HG03066 (cell line): Measurements from ENCODE around the gene HBE1.
A peak's percentile ranks its signal among the peaks of the same experiment; 100 is the strongest.

Experiments used
- ATAC-seq: cut with Tn5 transposase; IDR thresholded peaks from one replicate; pipeline ENCODE4 v1.9.1; 2021; ENCODE audit warnings: low read depth; ENCODE audit not compliant: unreplicated experiment

Gene HBE1

DNA sequence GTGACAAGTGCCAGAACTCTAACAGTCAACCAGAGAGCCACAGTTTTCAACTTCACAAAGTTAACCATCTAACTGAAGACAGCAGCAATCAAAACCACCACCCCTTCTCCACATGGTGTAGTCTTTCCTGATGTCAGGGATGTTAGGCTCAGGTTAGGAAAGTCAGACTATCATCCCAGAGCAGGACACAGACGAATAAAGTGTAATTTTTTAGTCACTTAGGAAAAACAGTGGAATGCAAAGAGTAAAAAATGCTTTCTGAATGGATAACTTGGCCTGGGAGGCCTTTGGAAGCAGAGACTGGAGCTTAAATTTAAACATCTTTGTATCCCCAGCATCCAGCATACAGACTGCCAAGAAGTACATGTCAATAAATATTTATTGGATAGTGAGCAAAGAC is 16.6 kb upstream of the HBE1 start:
- ATAC-seq: no peak

DNA sequence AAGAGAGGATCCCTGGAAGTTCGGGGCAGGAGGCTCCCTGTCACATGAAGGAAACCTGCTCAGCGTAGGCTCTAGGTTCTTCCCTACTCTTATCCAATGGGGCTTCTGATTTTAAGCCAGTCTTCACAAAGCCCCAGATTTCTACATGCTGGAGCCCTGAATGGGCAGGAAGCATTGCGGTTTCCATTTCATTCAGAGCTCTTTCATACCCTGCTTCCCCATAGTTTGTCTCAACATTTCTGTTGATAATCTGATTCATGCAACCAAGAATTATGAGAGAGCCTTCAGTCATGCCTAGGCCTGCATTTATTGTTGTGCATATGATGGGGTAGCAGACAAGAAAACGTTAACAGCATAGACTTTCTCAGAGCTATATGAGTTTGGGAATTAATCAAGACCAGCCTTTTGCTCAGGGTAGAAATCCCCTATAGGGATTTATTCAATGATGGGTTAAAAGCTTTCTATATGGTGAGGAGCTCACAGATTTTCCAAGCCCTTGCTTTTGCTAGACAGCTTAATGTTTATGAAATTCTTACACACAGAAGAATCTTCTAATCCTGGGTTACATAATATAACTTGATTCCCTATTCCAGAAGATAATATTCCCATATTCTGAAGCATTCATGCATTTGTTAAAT is 16.1 kb upstream of the HBE1 start:
- no peak for ATAC-seq

DNA sequence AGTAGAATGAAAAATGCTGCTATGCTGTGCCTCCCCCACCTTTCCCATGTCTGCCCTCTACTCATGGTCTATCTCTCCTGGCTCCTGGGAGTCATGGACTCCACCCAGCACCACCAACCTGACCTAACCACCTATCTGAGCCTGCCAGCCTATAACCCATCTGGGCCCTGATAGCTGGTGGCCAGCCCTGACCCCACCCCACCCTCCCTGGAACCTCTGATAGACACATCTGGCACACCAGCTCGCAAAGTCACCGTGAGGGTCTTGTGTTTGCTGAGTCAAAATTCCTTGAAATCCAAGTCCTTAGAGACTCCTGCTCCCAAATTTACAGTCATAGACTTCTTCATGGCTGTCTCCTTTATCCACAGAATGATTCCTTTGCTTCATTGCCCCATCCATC is 14.9 kb upstream of the HBE1 start:
- ATAC-seq: no peak

DNA sequence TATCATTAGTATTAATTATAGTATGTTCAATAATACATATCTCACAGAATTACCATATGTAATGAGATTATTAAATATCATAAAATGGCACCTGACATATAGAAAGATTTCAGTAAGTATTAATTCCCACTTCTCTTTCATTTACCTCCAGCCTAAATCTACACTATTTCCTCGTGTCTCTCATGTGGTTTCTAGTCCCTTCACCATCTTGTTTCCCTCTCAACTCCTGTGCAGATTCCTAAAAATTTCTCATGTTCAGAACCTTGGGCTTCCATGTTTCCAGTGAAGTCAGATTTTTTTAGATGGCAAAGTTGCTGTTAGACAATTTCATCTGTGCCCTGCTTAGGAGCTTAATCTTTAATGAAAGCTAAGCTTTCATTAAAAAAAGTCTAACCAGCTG is 14.1 kb upstream of the HBE1 start:
- no peak for ATAC-seq

DNA sequence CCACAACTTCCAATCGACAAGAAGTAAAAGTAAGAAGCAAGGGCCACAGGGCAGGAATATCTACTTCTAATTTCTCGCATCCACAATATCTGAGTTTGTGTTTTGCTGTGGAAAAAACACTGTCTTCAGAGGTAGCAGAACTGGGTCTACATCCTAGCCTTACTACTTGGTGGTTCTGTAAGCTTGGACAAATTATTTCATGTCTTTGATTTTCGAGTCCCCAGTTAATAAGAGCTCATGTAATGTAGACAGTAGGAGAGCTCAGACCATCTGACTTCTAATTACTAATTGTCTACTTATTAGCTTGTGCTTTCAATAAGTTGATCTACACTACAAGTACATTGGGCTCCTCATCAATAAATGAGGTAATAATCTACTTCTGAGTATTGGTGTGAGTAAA is 13.3 kb upstream of the HBE1 start:
- ATAC-seq: no peak

DNA sequence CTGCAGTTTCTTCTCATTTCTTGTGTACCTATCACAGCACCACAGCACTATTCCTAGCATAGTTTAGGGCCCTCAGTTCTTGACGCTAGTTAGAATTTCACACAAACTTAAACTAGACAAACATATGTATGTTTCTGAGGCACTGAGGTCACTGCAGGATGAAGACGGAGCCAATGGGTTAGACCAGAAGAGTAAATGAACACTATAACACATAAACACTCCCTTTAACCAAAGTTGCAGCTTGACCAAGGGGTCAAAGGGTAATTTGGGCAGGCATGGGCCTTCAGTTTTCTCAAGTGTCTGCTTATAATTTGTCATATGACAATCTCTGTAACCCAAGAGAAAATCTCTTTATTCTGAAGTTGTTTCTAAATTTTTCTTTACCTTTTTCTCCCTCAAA is 12.9 kb upstream of the HBE1 start:
- ATAC-seq: no peak

DNA sequence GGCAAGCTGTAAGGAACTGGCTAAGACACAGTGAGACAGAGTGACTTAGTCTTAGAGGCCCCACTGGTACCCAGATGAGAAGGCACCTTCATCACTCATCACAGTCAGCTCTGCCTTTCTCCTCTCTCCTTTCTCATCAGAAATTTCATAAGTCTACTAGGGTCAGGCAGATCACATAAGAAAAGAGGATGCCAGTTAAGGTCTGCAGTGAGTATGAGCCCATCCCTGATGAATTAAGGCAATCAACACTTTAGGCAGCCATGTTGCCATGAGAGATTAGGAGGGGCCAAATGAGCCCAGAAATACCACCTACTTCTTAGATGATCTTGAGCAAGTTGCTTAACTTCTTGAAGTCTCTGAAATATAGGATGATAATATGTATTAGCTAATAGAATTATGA is 11.9 kb upstream of the HBE1 start:
- ATAC-seq: no peak

DNA sequence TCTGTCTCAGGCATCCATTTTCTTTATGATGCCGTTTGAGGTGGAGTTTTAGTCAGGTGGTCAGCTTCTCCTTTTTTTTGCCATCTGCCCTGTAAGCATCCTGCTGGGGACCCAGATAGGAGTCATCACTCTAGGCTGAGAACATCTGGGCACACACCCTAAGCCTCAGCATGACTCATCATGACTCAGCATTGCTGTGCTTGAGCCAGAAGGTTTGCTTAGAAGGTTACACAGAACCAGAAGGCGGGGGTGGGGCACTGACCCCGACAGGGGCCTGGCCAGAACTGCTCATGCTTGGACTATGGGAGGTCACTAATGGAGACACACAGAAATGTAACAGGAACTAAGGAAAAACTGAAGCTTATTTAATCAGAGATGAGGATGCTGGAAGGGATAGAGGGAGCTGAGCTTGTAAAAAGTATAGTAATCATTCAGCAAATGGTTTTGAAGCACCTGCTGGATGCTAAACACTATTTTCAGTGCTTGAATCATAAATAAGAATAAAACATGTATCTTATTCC is 10.9 kb upstream of the HBE1 start:
- ATAC-seq: peak; percentile 92

DNA sequence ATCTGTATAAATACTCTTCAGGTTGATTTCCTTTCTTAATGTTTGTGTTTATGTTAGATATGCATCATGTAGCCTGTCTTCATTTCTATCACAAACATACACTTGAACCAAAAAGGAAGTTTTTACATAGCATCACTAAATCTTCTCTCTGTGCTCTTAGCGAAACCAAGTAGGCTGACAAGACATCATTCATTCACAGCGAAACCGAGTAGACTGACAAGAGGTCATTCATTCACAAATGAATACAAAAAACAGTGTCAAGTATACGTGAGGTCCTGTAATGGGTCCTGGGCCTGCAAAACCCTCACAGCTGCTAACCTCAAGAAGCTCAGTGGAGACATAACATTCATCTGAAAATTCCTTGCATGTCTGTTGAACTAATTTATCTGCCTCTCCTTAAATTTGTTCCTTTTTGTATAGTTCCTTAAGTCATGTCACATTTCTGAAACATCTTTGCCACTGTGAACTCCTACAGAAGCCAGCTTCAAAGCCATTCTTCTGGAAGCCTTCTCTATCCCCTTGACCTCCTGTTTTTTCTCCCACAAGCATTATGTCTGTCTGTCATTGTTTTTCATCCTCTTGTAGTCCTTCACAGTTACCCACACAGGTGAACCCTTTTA is 9.8 kb upstream of the HBE1 start:
- no peak for ATAC-seq

DNA sequence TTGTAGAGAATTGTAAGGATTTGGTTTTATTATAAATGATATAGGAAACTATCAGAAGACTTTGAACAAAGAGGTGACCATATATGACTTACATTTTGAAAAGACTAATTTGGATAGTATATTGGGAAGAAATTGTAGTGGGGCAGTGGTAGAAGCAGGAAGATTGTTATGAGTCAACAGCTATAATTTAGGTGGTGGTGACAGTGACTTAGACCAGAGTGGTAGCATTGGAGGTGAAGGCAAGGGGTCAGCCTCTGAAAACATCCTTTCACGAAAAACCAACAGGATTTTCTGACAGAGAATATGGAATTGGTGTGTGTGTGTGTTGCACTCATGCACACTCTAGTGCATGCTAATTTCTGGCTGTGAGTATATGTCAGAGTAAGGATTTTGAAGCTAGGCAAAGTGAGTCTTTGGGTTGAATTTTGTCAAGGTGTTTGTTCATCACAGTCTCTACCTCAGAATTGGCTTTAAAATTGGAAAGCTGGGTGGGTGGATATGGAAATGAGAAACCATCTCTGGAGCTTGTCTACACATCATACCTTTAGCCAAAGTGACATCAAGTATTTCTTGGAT is 8.2 kb upstream of the HBE1 start:
- no peak for ATAC-seq

DNA sequence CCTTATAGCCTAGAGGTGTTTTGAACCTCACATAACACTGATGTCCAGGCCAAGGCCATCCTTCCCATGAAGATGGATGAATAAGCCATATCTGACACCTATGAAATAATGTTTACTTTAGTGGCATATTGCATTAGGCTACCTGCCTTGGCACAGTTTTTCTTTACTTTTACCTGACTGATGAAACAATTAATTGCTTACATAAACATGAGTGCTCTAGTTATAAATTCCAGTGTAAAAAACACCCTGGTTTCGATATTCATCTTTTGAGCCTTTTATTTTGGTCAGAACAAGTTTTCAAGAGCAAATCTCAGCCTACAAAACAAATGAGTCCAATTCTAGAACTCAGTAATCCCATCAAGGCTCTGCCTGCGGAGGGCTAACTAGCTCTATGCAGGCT is 7.0 kb upstream of the HBE1 start:
- ATAC-seq: no peak

DNA sequence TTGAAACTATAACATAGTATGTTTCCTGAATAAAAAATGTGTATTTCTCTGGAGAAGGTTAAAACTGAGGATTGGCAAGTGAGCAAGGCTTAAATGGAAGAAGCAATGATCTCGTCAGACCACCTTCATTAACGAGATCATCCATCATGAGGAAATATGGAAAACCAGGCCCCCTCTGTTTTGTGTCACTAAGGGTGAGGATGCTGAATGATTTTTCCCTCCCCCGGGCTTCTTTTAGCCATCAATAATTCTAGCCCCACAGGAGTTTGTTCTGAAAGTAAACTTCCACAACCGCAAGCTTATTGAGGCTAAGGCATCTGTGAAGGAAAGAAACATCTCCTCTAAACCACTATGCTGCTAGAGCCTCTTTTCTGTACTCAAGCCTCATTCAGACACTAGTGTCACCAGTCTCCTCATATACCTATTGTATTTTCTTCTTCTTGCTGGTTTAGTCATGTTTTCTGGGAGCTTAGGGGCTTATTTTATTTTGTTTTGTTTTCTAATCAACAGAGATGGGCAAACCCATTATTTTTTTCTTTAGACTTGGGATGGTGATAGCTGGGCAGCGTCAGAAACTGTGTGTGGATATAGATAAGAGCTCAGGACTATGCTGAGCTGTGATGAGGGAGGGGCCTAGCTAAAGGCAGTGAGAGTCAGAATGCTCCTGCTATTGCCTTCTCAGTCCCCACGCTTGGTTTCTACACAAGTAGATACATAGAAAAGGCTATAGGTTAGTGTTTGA is 5.8 kb upstream of the HBE1 start:
- ATAC-seq: no peak

DNA sequence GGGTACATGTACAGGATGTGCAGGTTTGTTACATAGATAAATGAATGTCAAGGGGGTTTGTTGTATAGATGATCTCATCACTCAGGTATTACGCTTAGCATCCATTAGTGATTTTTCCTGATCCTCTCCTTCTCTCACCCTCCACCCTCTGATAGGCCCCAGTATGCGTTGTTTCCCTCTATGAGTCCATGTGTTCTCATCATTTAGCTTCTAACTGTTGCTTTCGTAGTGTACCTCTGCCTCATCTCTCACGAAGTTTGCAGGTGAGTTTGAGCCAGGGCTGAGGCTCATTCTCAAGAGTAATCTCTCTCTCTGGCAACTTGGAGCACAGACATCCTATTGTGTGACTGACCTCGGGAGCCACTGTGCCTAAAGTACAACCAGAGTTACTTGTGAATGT is 4.7 kb upstream of the HBE1 start:
- ATAC-seq: no peak

DNA sequence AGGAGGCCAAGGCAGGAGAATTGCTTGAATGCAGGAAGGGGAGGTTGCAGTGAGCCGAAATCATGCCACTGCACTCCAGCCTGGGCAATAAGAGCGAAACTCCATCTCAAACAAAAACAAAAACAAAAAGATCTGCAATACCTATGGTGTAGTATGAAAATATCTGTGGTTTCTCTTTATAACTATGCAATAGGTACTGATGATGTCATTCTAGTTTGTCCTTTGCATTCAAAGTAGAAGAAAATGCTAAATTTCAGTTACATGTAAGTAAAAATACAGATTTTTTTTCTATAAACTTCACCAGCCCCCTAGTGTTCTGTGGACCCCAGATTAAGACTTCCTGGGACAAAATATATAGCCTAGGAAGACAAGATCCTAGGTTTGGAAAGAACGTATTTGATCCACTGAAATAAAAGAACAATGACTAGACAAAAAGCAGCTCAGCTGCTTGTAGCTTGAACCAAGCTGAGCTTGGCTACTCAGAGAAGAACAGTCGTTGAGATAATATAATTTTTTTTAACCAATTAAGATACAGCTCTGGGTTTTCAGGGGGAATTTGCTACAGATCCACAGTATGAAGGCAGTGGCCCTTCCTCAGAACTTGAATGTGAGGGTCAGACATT is 2.8 kb upstream of the HBE1 start:
- no peak for ATAC-seq

DNA sequence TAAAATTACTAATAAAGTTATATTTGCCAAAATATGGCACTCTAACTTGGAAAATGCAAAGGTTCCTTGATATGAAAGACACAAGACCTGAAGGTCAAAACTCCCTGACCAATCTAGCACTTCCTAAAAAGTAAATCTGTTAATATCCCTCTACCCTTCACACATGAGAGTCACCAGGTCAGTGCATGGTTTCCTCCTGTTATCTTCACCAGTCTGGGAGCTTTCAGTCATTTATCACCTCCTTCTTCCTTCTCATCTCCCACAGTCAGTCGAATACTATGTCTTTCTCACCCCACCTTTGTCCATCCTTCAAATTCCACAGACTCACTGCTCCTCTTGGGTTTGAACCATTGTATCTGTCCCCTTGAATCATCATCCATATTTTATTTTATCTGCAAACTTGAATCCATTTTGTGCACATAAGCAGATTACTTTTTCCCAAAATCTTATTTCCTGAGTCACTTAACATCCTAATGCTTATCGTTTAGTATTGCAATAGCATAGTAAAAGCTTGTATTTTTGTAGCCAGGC is 2.6 kb downstream of the HBE1 start:
- no peak for ATAC-seq

DNA sequence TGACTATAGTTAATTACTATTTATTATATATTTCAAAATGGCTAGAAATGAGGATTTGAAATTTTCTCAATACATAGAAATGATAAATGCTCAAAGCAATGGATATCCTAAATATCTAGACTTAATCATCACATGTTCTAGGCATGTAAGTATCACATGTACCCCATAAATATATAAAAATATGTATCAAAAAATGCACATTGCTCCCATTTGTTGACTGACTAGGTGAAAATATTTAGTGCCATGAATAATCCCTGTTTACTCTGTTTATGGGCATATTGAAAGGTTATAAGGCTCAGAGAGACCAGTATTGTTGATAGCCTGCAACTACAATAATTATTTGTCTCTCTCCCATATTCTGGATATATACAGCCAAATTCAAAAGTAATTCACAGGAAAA is 3.1 kb downstream of the HBE1 start:
- no peak for ATAC-seq

DNA sequence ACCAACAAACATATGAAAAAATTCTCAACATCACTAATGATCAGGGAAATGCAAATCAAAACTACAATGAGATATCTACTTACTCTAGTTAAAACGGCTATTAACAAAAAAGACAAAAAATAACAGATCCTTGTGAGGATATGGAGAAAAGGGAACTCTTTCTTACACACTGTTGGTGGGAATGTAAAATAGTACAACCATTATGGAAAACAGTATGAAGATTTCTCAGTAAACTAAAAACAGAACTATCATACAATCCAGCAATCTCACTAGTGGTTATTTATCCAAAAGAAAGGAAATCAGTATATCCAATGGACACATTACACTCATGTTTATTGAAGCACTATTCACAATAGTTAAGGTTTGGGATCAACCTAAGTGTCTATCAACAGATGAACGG is 3.9 kb downstream of the HBE1 start:
- ATAC-seq: no peak

DNA sequence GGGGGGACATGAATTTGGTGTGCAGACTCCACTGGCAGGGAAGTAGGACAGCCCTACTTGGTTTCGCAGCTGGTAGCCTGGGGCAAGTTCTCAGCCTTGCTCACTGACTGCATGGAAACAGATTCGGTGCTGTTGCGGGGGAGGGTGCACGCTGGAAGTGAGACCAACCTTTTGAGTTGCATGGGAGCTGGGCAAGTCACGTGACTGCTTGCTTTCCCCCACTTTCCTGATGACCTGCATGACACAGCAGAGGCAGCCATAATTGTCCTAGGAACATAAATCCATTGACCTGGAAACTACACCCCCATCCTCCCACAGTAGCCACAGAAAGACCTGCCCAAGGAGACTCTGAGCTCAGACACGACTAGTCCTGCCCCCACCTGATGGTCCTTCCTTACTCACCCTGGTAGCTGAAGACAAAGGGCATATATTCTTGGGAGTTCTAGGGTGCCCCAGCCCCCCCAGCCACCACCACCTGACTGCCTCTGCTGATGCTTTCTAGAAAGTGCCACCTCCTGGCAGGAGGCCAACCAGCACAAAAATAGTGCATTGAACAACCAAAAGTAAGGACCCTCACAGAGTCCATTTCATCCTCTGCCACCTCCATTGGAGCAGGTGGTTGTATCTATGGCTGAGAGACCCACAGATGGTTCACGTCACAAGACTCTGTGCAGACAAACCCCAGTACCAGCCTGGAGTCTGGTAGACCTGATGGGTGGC is 11.0 kb downstream of the HBE1 start:
- no peak for ATAC-seq

DNA sequence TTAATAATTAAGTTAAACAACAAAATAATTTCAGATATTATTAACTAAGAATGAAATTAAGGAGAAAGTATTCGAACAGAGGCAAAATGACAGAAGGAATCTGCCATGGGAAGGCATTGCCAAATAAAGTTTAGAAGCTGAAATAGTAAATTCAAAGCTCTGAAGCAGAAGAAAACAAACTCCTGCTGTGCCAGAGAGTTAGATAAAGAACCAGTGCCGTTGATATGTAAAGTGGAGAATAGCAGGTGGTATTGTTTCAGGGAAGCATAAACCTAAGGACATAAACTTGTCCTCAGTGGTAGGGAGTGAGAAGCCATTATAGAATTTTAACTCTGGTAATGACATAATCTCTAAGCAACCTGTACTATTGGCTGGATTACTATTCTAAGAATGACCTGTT is 12.4 kb downstream of the HBE1 start:
- no peak for ATAC-seq
